Small intestine (tissue), 16 donors: Measurements from ENCODE around the gene DCP2. TPM values are rescaled to one million over a fixed set of nuclear protein-coding genes. Genes with fewer than 3 reads are reported as not detected.

Experiments
- DNase-seq, 2 donors: peaks; one replicate each; pipeline versions ENCODE4 v3.0.0 to v3.0.0-alpha.2; 2013
- FAIRE-seq: peaks from 2 replicates; lab custom pipeline; 2012; peaks lifted over from hg19 to GRCh38; lab: Jason Lieb, UNC
- H3K27ac ChIP-seq, 3 donors: one replicate each; pipeline ENCODE4 v1.5.1; 2013; ENCODE audit warnings: low read length in 2 of 3, mild to moderate bottlenecking in 2 of 3, control low read depth in 1 of 3, inconsistent platforms in 1 of 3, low read depth in 1 of 3, moderate library complexity in 1 of 3
- H3K27me3 ChIP-seq, 3 donors: one replicate each; pipeline ENCODE4 v1.6.1; 2013; ENCODE audit warnings: low read length in 3 of 3, inconsistent platforms in 1 of 3; ENCODE audit not compliant: control insufficient read depth in 3 of 3, insufficient read depth in 3 of 3
- H3K36me3 ChIP-seq, 3 donors: one replicate each; pipeline ENCODE4 v1.6.1; 2013; ENCODE audit warnings: low read length in 3 of 3, inconsistent platforms in 1 of 3, low read depth in 1 of 3, mild to moderate bottlenecking in 1 of 3, moderate library complexity in 1 of 3; ENCODE audit not compliant: control insufficient read depth in 3 of 3, insufficient read depth in 2 of 3
- H3K4me1 ChIP-seq, 3 donors: one replicate each; pipeline ENCODE4 v1.6.1; 2013; ENCODE audit warnings: low read length in 2 of 3, inconsistent platforms in 1 of 3, low read depth in 1 of 3, mild to moderate bottlenecking in 1 of 3, moderate library complexity in 1 of 3; ENCODE audit not compliant: control insufficient read depth in 3 of 3, insufficient read depth in 2 of 3
- H3K4me3 ChIP-seq, 3 donors: one replicate each; pipeline ENCODE4 v1.5.1; 2013; ENCODE audit warnings: low read length in 3 of 3, control low read depth in 1 of 3, inconsistent platforms in 1 of 3, low read depth in 1 of 3, mild to moderate bottlenecking in 1 of 3, moderate library complexity in 1 of 3
- H3K9me3 ChIP-seq, 2 donors: one replicate each; pipeline ENCODE4 v1.6.1; 2013; ENCODE audit warnings: low read depth in 1 of 2, low read length in 1 of 2; ENCODE audit not compliant: control insufficient read depth in 2 of 2, insufficient read depth in 1 of 2
- WGBS, 3 donors: extraction: QIAGEN DNeasy Blood & Tissue Kit; methylation state at CpG; one replicate each; pipeline ENCODE4 v1.1.7; 2013; 5-methylcytosine and 5-hydroxymethylcytosine counted together
- long read RNA-seq, 10 donors: transcript quantifications; one replicate each; lab custom pipeline, GENCODE V29; 2026
- polyA plus RNA-seq, 4 donors: library from polyadenylated mRNA; stranded (reverse) in 3 of 4; unstranded in 1 of 4; fragments of 200-250 nt in 3 of 4; fragments of 120-200 nt in 1 of 4; gene quantifications; one replicate each; pipeline versions ENCODE4 v1.2.1 to v1.2.3, GENCODE V29; 2013
- donor health status: healthy with polysubstance abuse.
- donor health status: control.
- donor health status: control.
- donor health status: Bipolar disorder and iron deficiency.
- donor health status: healthy.

Gene DCP2
- 10 to 100 TPM in 1 of 4 donors, 1 to 10 TPM in 3; 5.6 to 19.5 (median 8.0) TPM for polyA plus RNA-seq
- long read RNA-seq, donor 1, full-length matches to known transcripts: 8 of 16 reads
- long read RNA-seq, donor 1, partial matches to known transcripts: 8 of 16 reads
- long read RNA-seq, donor 1, other reads (novel, unspliced or antisense): 0 of 16 reads
- long read RNA-seq, donor 2: 0 reads
- long read RNA-seq, donor 3, full-length matches to known transcripts: 6 of 6 reads
- long read RNA-seq, donor 3, partial matches to known transcripts: 0 of 6 reads
- long read RNA-seq, donor 3, other reads (novel, unspliced or antisense): 0 of 6 reads
- long read RNA-seq, donor 4: 0 reads
- long read RNA-seq, donor 5: 0 reads
- long read RNA-seq, donor 6, partial matches to known transcripts: 10 of 12 reads
- long read RNA-seq, donor 6, other reads (novel, unspliced or antisense): 0 of 12 reads
- long read RNA-seq, donor 7, partial matches to known transcripts: 0 of 2 reads
- long read RNA-seq, donor 7, other reads (novel, unspliced or antisense): 0 of 2 reads
- long read RNA-seq, donor 8, partial matches to known transcripts: 0 of 1 reads
- long read RNA-seq, donor 8, other reads (novel, unspliced or antisense): 0 of 1 reads
- long read RNA-seq, donor 9, partial matches to known transcripts: 0 of 3 reads
- long read RNA-seq, donor 9, other reads (novel, unspliced or antisense): 0 of 3 reads
- long read RNA-seq, donor 10, full-length matches to known transcripts: 3 of 14 reads
- long read RNA-seq, donor 10, partial matches to known transcripts: 11 of 14 reads
- long read RNA-seq, donor 10, other reads (novel, unspliced or antisense): 0 of 14 reads

DNA sequence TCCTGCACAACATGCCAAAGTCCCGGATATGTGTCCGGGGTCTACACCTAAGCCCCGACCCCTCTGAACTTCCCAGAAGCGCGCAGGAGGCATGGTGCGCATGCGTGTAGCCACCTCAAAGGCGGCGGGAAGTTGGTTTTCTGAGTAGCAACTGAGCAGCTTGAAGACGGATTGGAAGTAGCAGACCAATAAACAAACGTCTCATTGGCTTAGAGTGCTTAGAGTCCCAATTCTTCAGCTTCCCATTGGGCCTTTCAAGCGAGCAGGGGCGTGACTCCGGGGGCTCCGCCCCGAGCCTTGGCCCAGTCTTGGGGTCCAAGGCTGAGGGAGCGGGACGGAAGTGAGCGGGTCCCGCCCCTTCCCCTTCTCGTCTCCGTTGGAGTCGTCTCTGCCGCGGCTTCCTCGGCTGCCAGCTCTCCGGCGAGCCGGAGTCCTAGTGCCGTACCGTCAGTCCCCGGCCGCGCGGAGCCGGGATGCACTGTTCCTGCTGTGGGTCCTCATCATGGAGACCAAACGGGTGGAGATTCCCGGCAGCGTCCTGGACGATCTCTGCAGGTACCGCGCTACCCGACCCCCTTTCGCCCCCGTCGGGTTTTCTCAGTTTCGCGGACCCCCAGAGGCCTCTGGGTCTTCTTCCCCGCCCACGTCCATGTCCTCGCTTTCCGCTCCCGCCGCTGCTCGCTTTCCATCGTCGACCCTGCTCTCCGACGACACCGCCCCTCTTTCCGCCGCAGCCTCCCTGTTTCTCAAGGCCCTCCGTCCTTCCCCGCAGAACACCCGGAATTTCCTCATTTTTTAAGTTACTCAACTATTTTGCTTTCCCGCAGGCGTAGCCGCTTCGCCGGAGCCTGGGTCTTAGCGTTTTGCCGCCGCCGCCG, at the start of gene DCP2:
DCP2 (plus strand) TSS at position 367 of the 878 bp plus-strand sequence; CDS start at position 503, 136 bp downstream.
- FAIRE-seq (no peak), DNase-seq (peak; percentile 98 to 99)
- Histone ChIP-seq H3K9me3 (no peaks in the 10 kb centered on the region), H3K36me3 (peaks cover 0 to 4% (median 0%) of the 10 kb centered on the region in 3 donors), H3K27ac (peak within 1 kb of the TSS; percentile 87 to 94 (median 93)), H3K27me3 (no peaks in the 10 kb centered on the region), H3K4me3 (peak within 1 kb of the TSS; percentile 91 to 97 (median 92)), H3K4me1 (peaks cover 3 to 4% (median 4%) of the 10 kb centered on the region in 3 donors)
- 0 to 1% (median 1%) methylated on average over 68 to 75 of the region's 75 CpGs for WGBS, 3 donors

DNA sequence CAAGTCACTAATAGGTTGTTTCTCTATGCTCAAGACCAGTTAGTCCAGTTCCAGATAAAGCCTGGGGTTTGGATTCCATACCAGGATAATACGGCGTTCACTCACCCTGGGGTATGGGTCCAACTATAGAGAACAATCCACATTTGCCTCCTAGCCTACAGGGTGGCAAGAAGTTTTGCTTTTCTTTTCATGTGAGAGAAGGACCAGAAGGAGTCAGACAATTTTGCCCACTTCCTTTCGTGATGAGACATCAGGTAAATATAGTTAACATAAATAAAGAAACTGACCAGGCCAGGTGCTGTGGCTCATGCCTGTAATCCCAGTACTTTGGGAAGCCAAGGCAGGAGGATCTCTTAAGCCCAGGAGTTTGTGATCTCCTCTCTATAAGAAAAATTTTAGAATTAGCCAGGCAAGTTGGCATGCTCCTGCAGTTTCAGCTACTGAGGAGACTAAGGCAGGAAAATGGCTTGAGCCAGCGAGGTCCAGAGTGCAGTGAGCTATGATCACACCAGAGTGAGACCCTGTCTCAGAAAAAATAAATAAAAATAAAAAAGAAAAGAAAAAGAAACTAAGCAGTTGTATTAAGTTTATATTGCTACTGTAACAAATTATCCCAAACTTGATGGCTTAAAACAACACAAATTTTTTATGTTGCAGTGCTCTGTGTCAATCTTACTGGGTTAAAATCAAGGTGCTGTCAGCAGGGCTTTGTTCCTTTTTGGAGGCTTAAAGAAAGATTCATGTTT, 47.1 kb upstream of the DCP2 start:
- DNase-seq: no peak
- H3K36me3 ChIP-seq: no peaks in the 10 kb centered on the region
- H3K27me3 ChIP-seq: no peaks in the 10 kb centered on the region
- H3K27ac ChIP-seq: peak overlapping the region in 1 of 3 donors; percentile 68
- FAIRE-seq: no peak
- no peaks in the 10 kb centered on the region for H3K9me3 ChIP-seq
- 77 to 86% (median 81%) methylated on average over 4 of the region's 4 CpGs for WGBS, 3 donors
- H3K4me1 ChIP-seq: no peaks in the 10 kb centered on the region
- H3K4me3 ChIP-seq: no peak overlapping the region

DNA sequence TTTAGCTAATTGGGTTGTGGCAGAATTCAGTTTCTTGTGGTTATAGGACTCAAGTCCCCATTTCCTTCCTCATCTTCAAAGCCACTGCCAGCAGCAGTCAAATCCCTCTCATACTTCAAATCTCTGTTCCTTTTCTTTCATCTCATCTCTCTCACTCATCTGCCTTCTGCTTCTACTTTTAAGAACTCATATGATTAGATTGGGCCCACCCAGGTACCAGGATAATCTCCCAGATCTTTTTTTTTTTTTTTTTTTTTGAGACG, 46.6 kb upstream of the DCP2 start:
- H3K36me3 ChIP-seq: no peaks in the 10 kb centered on the region
- H3K27me3 ChIP-seq: no peaks in the 10 kb centered on the region
- WGBS, 3 donors: 78% methylated on average over 1 of the region's 1 CpG; no CpG with 5 or more reads in 2 of the 3 donors
- peak in 1 of 2 donors; percentile 6 for DNase-seq
- no peaks in the 10 kb centered on the region for H3K4me1 ChIP-seq
- H3K27ac ChIP-seq: no peak overlapping the region
- no peaks in the 10 kb centered on the region for H3K9me3 ChIP-seq
- H3K4me3 ChIP-seq: no peak overlapping the region
- FAIRE-seq: no peak

DNA sequence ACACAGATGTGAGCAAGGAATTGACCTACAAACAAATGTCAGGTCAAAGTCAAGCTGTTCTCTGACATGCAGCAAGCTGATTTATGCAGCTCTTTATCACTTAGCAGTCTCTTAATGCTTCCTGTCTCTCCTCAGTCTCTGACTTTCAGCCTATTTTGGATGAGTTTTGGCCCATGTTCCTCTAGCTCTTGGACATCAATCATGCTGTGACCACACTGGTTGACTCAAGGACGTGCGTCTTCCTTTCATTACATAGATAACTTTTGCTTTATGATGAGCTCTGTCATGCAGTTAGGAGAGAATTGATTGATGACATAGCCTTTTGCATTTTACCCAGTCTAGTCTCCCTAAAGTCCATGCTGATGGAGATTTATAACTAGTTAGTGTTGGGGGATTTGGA, 45.1 kb upstream of the DCP2 start:
- Histone ChIP-seq H3K36me3 (no peaks in the 10 kb centered on the region), H3K4me1 (no peaks in the 10 kb centered on the region), H3K9me3 (no peaks in the 10 kb centered on the region), H3K4me3 (no peak overlapping the region), H3K27ac (no peak overlapping the region), H3K27me3 (no peaks in the 10 kb centered on the region)
- DNase-seq: no peak
- FAIRE-seq: no peak
- WGBS, 3 donors: 58 to 83% (median 81%) methylated on average over 2 of the region's 2 CpGs

DNA sequence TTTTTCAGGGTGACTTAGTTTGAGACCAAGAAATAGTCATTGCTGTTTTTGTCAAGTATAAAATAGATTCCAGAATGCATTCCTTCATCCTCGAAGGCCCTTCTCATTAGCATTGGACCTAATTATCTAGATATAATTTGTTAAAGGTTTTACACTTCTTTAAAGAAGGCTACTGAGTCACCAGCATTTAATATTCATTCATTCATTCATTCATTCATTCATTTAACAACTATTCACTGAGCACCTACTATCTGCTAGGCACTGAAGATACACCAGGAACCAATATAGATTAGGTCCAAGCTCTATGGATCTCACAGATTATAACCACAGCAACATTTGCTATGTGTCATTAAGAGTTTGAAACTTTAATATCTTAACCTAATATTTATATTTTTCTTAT, 43.5 kb upstream of the DCP2 start:
- H3K9me3 ChIP-seq: no peaks in the 10 kb centered on the region
- 58 to 90% (median 89%) methylated on average over 1 of the region's 1 CpG for WGBS, 3 donors
- H3K27me3 ChIP-seq: no peaks in the 10 kb centered on the region
- H3K36me3 ChIP-seq: no peaks in the 10 kb centered on the region
- H3K4me1 ChIP-seq: no peaks in the 10 kb centered on the region
- no peak for FAIRE-seq
- no peak overlapping the region for H3K4me3 ChIP-seq
- no peak overlapping the region for H3K27ac ChIP-seq
- no peak for DNase-seq

DNA sequence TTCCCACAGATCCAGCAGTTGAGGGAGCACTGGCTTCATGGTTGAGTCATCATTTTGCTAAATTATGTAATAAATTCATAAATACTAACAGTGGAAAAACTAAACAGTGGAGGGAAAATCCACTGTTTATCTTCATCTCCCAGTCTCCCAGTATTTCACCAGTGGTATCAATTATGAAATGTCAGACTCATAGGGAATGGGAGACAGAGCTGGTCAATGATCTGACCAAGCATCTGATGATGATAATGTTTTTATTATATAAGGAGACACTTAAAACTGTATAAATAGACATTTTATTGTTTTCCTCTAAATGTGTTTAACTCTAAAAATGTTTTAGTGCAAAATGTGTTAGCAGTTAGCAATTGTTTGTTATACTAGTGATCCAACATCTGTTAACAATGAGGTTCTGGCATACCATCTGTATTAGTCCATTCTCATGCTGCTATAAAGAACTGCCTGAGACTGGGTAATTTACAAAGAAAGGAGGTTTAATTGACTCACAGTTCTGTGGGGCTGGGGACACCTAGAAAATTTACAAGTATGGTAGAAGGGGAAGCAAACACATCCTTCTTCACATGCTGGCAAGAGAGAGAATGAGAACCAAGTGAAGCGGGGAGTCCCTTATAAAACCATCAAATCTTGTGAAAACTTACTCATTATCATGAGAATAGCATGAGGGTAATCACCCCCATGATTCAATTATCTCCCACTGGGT, 42.8 kb upstream of the DCP2 start:
- Histone ChIP-seq H3K4me1 (no peaks in the 10 kb centered on the region), H3K36me3 (no peaks in the 10 kb centered on the region), H3K4me3 (no peak overlapping the region), H3K27ac (no peak overlapping the region), H3K27me3 (no peaks in the 10 kb centered on the region), H3K9me3 (no peaks in the 10 kb centered on the region)
- FAIRE-seq: no peak
- no peak for DNase-seq
- WGBS, 3 donors: 82 to 100% (median 100%) methylated on average over 1 of the region's 1 CpG

DNA sequence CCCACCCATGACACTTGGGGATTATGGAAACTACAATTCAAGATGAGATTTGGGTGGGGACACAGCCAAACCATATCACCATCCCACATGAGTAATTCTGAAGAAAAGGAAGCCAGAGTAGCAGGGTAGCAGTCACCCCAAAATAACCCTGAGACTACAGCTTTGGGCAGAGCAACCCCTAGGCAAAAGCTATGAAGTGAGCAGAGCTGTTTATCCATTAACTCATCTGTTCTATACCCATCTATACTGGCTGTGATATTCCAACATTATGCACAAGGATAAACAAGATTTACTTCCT, 42.3 kb upstream of the DCP2 start:
- no peaks in the 10 kb centered on the region for H3K4me1 ChIP-seq
- H3K4me3 ChIP-seq: no peak overlapping the region
- no peak overlapping the region for H3K27ac ChIP-seq
- no peaks in the 10 kb centered on the region for H3K27me3 ChIP-seq
- H3K36me3 ChIP-seq: no peaks in the 10 kb centered on the region
- no peak for FAIRE-seq
- H3K9me3 ChIP-seq: no peaks in the 10 kb centered on the region
- no peak for DNase-seq
